Measurements from ENCODE around the gene PCA3.
"Not testable (repeated sequence)": the region's sequence is repeated elsewhere in the genome, so short reads cannot be mapped to it uniquely, and the experiment has no call there.

PCA3 gene

GRCh38 chr9:76764138-76764537 is at the start of gene PCA3:
Gene PCA3 (plus strand): TSS chr9:76764438.
- DNase-seq (ENCODE audit: insufficient read length, low spot score): no peak
- no peak for FAIRE-seq

- no peak for DNase-seq (ENCODE audit: insufficient read length, low spot score)
- FAIRE-seq: no peak
Observed at GRCh38 chr9:76716085-76716672, 48.1 kb upstream of the PCA3 start.

- DNase-seq (ENCODE audit: insufficient read length, low spot score): no peak
- FAIRE-seq: no peak
Observed at GRCh38 chr9:76717176-76717575, 47.1 kb upstream of the PCA3 start.

- DNase-seq (ENCODE audit: insufficient read length, low spot score): no peak
Observed at GRCh38 chr9:76717613-76718012, 46.6 kb upstream of the PCA3 start.

GRCh38 chr9:76718166-76718565 is 46.1 kb upstream of the PCA3 start:
- no peak for FAIRE-seq
- DNase-seq (ENCODE audit: insufficient read length, low spot score): no peak

More at GRCh38 chr9:76717613-76718012, 46.6 kb upstream of the PCA3 start:
- no peak for FAIRE-seq

- DNase-seq (ENCODE audit: insufficient read length, low spot score) (no peak), FAIRE-seq (no peak)
Observed at GRCh38 chr9:76720245-76720644, 44.0 kb upstream of the PCA3 start.

- FAIRE-seq (no peak), DNase-seq (ENCODE audit: insufficient read length, low spot score) (no peak)
Observed at GRCh38 chr9:76725011-76725546, 39.2 kb upstream of the PCA3 start.

- FAIRE-seq: no peak
Observed at GRCh38 chr9:76725885-76726284, 38.4 kb upstream of the PCA3 start.

GRCh38 chr9:76729116-76729515 is 35.1 kb upstream of the PCA3 start:
- FAIRE-seq (no peak), DNase-seq (ENCODE audit: insufficient read length, low spot score) (no peak)

More at GRCh38 chr9:76725885-76726284, 38.4 kb upstream of the PCA3 start:
- DNase-seq (ENCODE audit: insufficient read length, low spot score): no peak

GRCh38 chr9:76729980-76730737 is 34.1 kb upstream of the PCA3 start:
- DNase-seq (ENCODE audit: insufficient read length, low spot score) (no peak), FAIRE-seq (no peak)

- FAIRE-seq (no peak), DNase-seq (ENCODE audit: insufficient read length, low spot score) (no peak)
Observed at GRCh38 chr9:76730801-76731200, 33.4 kb upstream of the PCA3 start.

GRCh38 chr9:76732341-76732958 is 31.8 kb upstream of the PCA3 start:
- DNase-seq (ENCODE audit: insufficient read length, low spot score): no peak
- no peak for FAIRE-seq

- FAIRE-seq (no peak), DNase-seq (ENCODE audit: insufficient read length, low spot score) (no peak)
Observed at GRCh38 chr9:76733096-76733495, 31.1 kb upstream of the PCA3 start.

- no peak for FAIRE-seq
- DNase-seq (ENCODE audit: insufficient read length, low spot score): no peak
Observed at GRCh38 chr9:76734716-76735115, 29.5 kb upstream of the PCA3 start.

GRCh38 chr9:76737154-76737902 is 26.9 kb upstream of the PCA3 start:
- no peak for DNase-seq (ENCODE audit: insufficient read length, low spot score)
- no peak for FAIRE-seq

GRCh38 chr9:76738402-76738801 is 25.8 kb upstream of the PCA3 start:
- FAIRE-seq: no peak

GRCh38 chr9:76741524-76741923 is 22.7 kb upstream of the PCA3 start:
- FAIRE-seq (no peak), DNase-seq (ENCODE audit: insufficient read length, low spot score) (no peak)

More at GRCh38 chr9:76738402-76738801, 25.8 kb upstream of the PCA3 start:
- DNase-seq (ENCODE audit: insufficient read length, low spot score): no peak

GRCh38 chr9:76742890-76743289 is 21.3 kb upstream of the PCA3 start:
- not testable (repeated sequence) for DNase-seq (ENCODE audit: insufficient read length, low spot score)

GRCh38 chr9:76743931-76744330 is 20.3 kb upstream of the PCA3 start:
- no peak for DNase-seq (ENCODE audit: insufficient read length, low spot score)
- no peak for FAIRE-seq

More at GRCh38 chr9:76742890-76743289, 21.3 kb upstream of the PCA3 start:
- not testable (repeated sequence) for FAIRE-seq

GRCh38 chr9:76744336-76744735 is 19.9 kb upstream of the PCA3 start:
- DNase-seq (ENCODE audit: insufficient read length, low spot score) (no peak), FAIRE-seq (no peak)

GRCh38 chr9:76751001-76751400 is 13.2 kb upstream of the PCA3 start:
- FAIRE-seq (no peak), DNase-seq (ENCODE audit: insufficient read length, low spot score) (no peak)

Measured in GM19239 (cell line).